HepG2 (cell line): ENCODE data around the gene TXN. TPM values are rescaled to one million over a fixed set of nuclear protein-coding genes. Genes with fewer than 3 reads are reported as not detected.
A peak's percentile ranks its signal among the peaks of the same experiment; 100 is the strongest.

Source experiments
- CHCHD3 ChIP-seq: sonication (generic); formaldehyde crosslinking; IDR thresholded peaks from 2 replicates; pipeline ENCODE4 v1.8.0; 2022; ENCODE audit warnings: mild to moderate bottlenecking, missing genetic modification reagents, moderate library complexity
- IKZF4 ChIP-seq: sonication (generic); formaldehyde crosslinking; IDR thresholded peaks from 2 replicates; pipeline ENCODE4 v1.5.1; 2020; ENCODE audit warnings: borderline replicate concordance, mild to moderate bottlenecking, low read depth, missing genetic modification reagents; ENCODE audit errors: not compliant biosample characterization
- KLF12 ChIP-seq: sonication (generic); formaldehyde crosslinking; IDR thresholded peaks from 2 replicates; pipeline ENCODE4 v1.4.0; 2020; ENCODE audit warnings: missing genetic modification reagents, borderline replicate concordance
- KLF15 ChIP-seq: sonication (generic); formaldehyde crosslinking; IDR thresholded peaks from 2 replicates; pipeline ENCODE4 v1.8.1; 2023; ENCODE audit warnings: borderline replicate concordance, mild to moderate bottlenecking, inconsistent platforms, missing genetic modification reagents, mixed read lengths
- KMT2B ChIP-seq: IDR thresholded peaks from 2 replicates; pipeline ENCODE4 v1.6.1; 2016; ENCODE audit warnings: missing genetic modification reagents, missing compliant biosample characterization
- TSC22D2 ChIP-seq: sonication (generic); formaldehyde crosslinking; IDR thresholded peaks from 2 replicates; pipeline ENCODE4 v1.5.1; 2020; ENCODE audit warnings: missing genetic modification reagents, mild to moderate bottlenecking, borderline replicate concordance
- ZFP37 ChIP-seq: sonication (generic); formaldehyde crosslinking; IDR thresholded peaks from 2 replicates; pipeline ENCODE4 v1.4.0; 2020; ENCODE audit warnings: missing genetic modification reagents, borderline replicate concordance
- ZNF235 ChIP-seq: sonication (generic); formaldehyde crosslinking; IDR thresholded peaks from 2 replicates; pipeline ENCODE4 v1.8.1; 2023; ENCODE audit warnings: mild to moderate bottlenecking, missing genetic modification reagents, borderline replicate concordance
- ZNF263 ChIP-seq: sonication (generic); formaldehyde crosslinking; IDR thresholded peaks from 2 replicates; pipeline ENCODE4 v1.4.0; 2020; ENCODE audit warnings: missing genetic modification reagents
- ZNF607 ChIP-seq: sonication (generic); formaldehyde crosslinking; IDR thresholded peaks from 2 replicates; pipeline ENCODE4 v1.5.1; 2020; ENCODE audit warnings: missing genetic modification reagents, mild to moderate bottlenecking, borderline replicate concordance
- ZNF678 ChIP-seq: sonication (generic); formaldehyde crosslinking; IDR thresholded peaks from 2 replicates; pipeline ENCODE4 v1.4.0; 2020; ENCODE audit warnings: mild to moderate bottlenecking, missing genetic modification reagents
- ZSCAN31 ChIP-seq: sonication (generic); formaldehyde crosslinking; IDR thresholded peaks from 2 replicates; pipeline ENCODE4 v1.5.0; 2020; ENCODE audit warnings: low read depth, mild to moderate bottlenecking, missing genetic modification reagents
- polyA plus RNA-seq, 8 experiments: library from polyadenylated mRNA; depleted of rRNA in 3 of 8; stranded (reverse) in 7 of 8; unstranded in 1 of 8; fragments of >200 nt; fragmentation: Illumina TruSeq in 4 of 8; extraction: Trizol in 4 of 8; gene quantifications; 2 replicates each; pipeline versions ENCODE4 v1.2.1 to v1.2.3, GENCODE V29; 2011 to 2016; ENCODE audit warnings: low read depth in 4 of 8, missing spikeins in 1 of 8, mixed read lengths in 1 of 8; ENCODE audit not compliant: insufficient read depth in 1 of 8
- total RNA-seq, 5 experiments: library from RNA; depleted of rRNA; stranded (reverse); fragments of >200 nt; fragmentation: Illumina TruSeq; extraction: Trizol; gene quantifications; 2 replicates each; pipeline ENCODE4 v1.2.3, GENCODE V29; 2016; ENCODE audit warnings: low read depth in 1 of 5
- TF ChIP-seq, protein P1 (sequence below): sonication (generic); formaldehyde crosslinking; IDR thresholded peaks from 2 replicates; pipeline ENCODE4 v1.8.0; 2022; ENCODE audit warnings: missing genetic modification reagents, mild to moderate bottlenecking, inconsistent platforms, borderline replicate concordance
- TF ChIP-seq, protein P2 (sequence below): sonication (generic); formaldehyde crosslinking; conservative IDR thresholded peaks from 2 replicates; pipeline ENCODE4 v1.8.0; 2022; ENCODE audit warnings: missing genetic modification reagents
- TF ChIP-seq, protein P3 (sequence below), 2 experiments: fragments of 450-650 bp in 1 of 2; sonication (generic) in 1 of 2; formaldehyde crosslinking in 1 of 2; IDR thresholded peaks; 2 replicates each; pipeline versions ENCODE4 v1.6.1 to v1.8.0; 2016 to 2022; ENCODE audit warnings: antibody characterized with exemption in 1 of 2, mild to moderate bottlenecking in 1 of 2, missing genetic modification reagents in 1 of 2

Gene TXN
- total and polyA plus RNA-seq, 2 of the 13 experiments (the other 11 are each of a cell fraction or from before 2014, with no cell fraction given), result 364 to 470 TPM

DNA sequence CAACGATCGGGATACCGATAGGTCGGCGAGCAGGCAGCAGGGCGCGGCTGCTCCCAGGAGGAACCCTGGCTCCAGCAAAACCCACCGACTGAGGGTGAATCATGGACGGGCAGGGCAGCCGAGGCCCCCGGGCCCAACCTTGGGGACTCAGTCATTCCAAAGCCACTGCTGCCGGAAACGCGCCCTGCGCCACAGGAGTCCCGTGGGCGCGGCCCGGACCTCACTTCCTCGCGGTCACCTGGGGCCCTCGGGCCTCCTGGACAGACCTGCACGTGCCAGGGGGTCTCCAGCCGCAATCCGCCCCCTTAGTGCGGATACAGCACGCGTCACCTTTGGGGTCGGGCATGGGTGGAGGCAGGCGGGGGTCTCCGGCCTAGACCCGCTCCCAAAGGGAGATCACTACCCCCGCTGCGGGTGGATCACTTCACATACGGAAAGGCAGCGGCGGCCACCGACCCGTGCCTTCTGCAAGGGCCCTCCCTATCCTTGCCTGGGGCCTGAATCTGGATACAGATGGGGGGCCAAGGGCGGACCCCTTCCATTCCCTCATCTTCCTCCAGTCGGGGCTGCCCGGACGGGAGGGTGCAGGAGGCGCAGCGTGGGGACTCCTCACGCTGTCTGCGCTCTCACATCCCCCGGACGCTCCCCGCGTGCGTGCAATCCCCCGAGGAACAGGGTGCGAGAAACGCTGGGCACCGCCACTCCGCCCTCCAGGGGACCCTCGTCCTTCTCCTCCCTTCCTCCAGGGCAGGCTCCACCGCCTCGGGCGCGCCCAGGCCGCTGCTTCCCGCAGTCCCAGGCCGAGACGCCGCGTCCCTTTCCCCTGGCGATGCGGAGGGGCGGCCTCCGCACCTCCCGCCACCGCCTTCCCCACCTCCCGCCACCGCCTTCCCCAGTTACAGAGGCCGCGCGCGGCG is 586 bp downstream of the TXN start (continued):
- TF ChIP-seq, protein P1, sequence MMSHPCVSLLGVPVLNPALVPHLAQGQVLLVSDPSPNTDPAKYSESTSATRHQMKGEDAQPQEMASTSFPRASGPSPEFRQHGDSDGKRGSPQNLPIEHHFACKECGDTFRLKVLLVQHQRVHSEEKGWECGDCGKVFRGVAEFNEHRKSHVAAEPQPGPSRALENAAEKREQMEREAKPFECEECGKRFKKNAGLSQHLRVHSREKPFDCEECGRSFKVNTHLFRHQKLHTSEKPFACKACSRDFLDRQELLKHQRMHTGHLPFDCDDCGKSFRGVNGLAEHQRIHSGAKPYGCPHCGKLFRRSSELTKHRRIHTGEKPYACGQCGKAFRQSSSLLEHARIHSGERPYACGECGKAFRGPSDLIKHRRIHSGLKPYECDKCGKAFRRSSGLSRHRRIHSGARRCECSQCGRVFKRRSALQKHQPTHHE (CRISPR knock-in tag), result peak; percentile 89
- TF ChIP-seq, protein P2, sequence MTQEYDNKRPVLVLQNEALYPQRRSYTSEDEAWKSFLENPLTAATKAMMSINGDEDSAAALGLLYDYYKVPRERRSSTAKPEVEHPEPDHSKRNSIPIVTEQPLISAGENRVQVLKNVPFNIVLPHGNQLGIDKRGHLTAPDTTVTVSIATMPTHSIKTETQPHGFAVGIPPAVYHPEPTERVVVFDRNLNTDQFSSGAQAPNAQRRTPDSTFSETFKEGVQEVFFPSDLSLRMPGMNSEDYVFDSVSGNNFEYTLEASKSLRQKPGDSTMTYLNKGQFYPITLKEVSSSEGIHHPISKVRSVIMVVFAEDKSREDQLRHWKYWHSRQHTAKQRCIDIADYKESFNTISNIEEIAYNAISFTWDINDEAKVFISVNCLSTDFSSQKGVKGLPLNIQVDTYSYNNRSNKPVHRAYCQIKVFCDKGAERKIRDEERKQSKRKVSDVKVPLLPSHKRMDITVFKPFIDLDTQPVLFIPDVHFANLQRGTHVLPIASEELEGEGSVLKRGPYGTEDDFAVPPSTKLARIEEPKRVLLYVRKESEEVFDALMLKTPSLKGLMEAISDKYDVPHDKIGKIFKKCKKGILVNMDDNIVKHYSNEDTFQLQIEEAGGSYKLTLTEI (CRISPR knock-in tag), result no peak
- TF ChIP-seq TSC22D2 (CRISPR knock-in tag) (no peak), CHCHD3 (CRISPR knock-in tag) (no peak; the same call in 1 of the 2 replicates), ZNF235 (CRISPR knock-in tag) (peak; percentile 73; the same call in 1 of the 2 replicates), ZSCAN31 (CRISPR knock-in tag) (peak; percentile 55; the same call in 1 of the 2 replicates), IKZF4 (CRISPR knock-in tag) (peak; percentile 43), ZNF678 (CRISPR knock-in tag) (no peak), KMT2B (CRISPR knock-in tag) (no peak), ZNF263 (CRISPR knock-in tag) (0 out of 2 replicates have a peak, but pooled peaks have one; percentile 9), ZFP37 (CRISPR knock-in tag) (0 out of 2 replicates have a peak, but pooled peaks have one; percentile 77), KLF15 (peak; percentile 49; the same call in 1 of the 2 replicates), KLF12 (CRISPR knock-in tag) (peak; percentile 82; the same call in 1 of the 2 replicates), ZNF607 (peak; percentile 45)
- TF ChIP-seq, protein P3, sequence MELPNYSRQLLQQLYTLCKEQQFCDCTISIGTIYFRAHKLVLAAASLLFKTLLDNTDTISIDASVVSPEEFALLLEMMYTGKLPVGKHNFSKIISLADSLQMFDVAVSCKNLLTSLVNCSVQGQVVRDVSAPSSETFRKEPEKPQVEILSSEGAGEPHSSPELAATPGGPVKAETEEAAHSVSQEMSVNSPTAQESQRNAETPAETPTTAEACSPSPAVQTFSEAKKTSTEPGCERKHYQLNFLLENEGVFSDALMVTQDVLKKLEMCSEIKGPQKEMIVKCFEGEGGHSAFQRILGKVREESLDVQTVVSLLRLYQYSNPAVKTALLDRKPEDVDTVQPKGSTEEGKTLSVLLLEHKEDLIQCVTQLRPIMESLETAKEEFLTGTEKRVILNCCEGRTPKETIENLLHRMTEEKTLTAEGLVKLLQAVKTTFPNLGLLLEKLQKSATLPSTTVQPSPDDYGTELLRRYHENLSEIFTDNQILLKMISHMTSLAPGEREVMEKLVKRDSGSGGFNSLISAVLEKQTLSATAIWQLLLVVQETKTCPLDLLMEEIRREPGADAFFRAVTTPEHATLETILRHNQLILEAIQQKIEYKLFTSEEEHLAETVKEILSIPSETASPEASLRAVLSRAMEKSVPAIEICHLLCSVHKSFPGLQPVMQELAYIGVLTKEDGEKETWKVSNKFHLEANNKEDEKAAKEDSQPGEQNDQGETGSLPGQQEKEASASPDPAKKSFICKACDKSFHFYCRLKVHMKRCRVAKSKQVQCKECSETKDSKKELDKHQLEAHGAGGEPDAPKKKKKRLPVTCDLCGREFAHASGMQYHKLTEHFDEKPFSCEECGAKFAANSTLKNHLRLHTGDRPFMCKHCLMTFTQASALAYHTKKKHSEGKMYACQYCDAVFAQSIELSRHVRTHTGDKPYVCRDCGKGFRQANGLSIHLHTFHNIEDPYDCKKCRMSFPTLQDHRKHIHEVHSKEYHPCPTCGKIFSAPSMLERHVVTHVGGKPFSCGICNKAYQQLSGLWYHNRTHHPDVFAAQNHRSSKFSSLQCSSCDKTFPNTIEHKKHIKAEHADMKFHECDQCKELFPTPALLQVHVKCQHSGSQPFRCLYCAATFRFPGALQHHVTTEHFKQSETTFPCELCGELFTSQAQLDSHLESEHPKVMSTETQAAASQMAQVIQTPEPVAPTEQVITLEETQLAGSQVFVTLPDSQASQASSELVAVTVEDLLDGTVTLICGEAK (IDR thresholded peaks at IDR 0.05), result no peak
- TF ChIP-seq, protein P3 (CRISPR knock-in tag; IDR thresholded peaks at IDR 0.05), result peak; percentile 61; the same call in 1 of the 2 replicates
